Lung (tissue), 12 donors: ENCODE data around the gene ABCG8. TPM values are rescaled to one million over a fixed set of nuclear protein-coding genes. Genes with fewer than 3 reads are reported as not detected.

Experiments used
- ATAC-seq: fragments of 200-7000 bp; cut with Tn5 transposase; one replicate; pipeline ENCODE4 v1.9.1; 2020; ENCODE audit warnings: moderate number of reproducible peaks; ENCODE audit not compliant: insufficient read depth, low FRiP score
- DNase-seq, 3 donors: peaks; one replicate each; pipeline ENCODE4 v3.0.0-alpha.2; 2013 to 2017
- H3K27ac ChIP-seq, 2 donors: one replicate each; pipeline ENCODE4 v1.5.1; 2013; ENCODE audit warnings: mild to moderate bottlenecking in 2 of 2, moderate library complexity in 2 of 2, control low read depth in 1 of 2, inconsistent platforms in 1 of 2, low read depth in 1 of 2, low read length in 1 of 2
- H3K27me3 ChIP-seq, 3 donors: one replicate each; pipeline ENCODE4 v1.5.1; 2013; ENCODE audit warnings: low read length in 2 of 3; ENCODE audit not compliant: control insufficient read depth in 3 of 3, insufficient read depth in 3 of 3
- H3K36me3 ChIP-seq, 4 donors: one replicate each; pipeline ENCODE4 v1.5.1; 2013; ENCODE audit warnings: low read length in 4 of 4, mild to moderate bottlenecking in 1 of 4, moderate library complexity in 1 of 4; ENCODE audit not compliant: control insufficient read depth in 4 of 4, insufficient read depth in 4 of 4
- H3K4me1 ChIP-seq, 5 donors: one replicate each; pipeline ENCODE4 v1.5.1; 2013; ENCODE audit warnings: low read length in 5 of 5, mild to moderate bottlenecking in 2 of 5, moderate library complexity in 1 of 5; ENCODE audit not compliant: control insufficient read depth in 5 of 5, insufficient read depth in 5 of 5
- H3K4me3 ChIP-seq: one replicate; pipeline ENCODE4 v1.5.1; 2013; ENCODE audit warnings: mild to moderate bottlenecking, control low read depth, moderate library complexity
- H3K9ac ChIP-seq, 2 donors: one replicate each; pipeline ENCODE4 v1.5.1; 2013; ENCODE audit warnings: low read length in 2 of 2, control low read depth in 1 of 2; ENCODE audit not compliant: insufficient read depth in 1 of 2
- H3K9me3 ChIP-seq, 4 donors: one replicate each; pipeline ENCODE4 v1.5.1; 2013; ENCODE audit warnings: low read length in 3 of 4, mild to moderate bottlenecking in 1 of 4, moderate library complexity in 1 of 4; ENCODE audit not compliant: control insufficient read depth in 4 of 4, insufficient read depth in 3 of 4
- CTCF ChIP-seq: IDR thresholded peaks from 2 replicates; pipeline ENCODE4 v1.5.1; 2012; ENCODE audit warnings: mild to moderate bottlenecking; ENCODE audit errors: control extremely low read depth, extremely low read depth
- WGBS, 2 donors: extraction: QIAGEN DNeasy Blood & Tissue Kit; methylation state at CpG; one replicate each; pipeline ENCODE4 v1.1.7; 2013; 5-methylcytosine and 5-hydroxymethylcytosine counted together
- polyA plus RNA-seq, 2 donors: library from polyadenylated mRNA; stranded (reverse); fragments of 200-250 nt; gene quantifications; one replicate each; pipeline ENCODE4 v1.2.1, GENCODE V29; 2013
- total RNA-seq, 2 donors: library from RNA; depleted of rRNA in 1 of 2; stranded (reverse); fragments of >200 nt in 1 of 2; gene quantifications; one replicate each; pipeline ENCODE4 v1.2.1, GENCODE V29; 2014 to 2021
- donor health status: control.
- donor health status: control.
- donor health status: Bipolar disorder and iron deficiency.
- donor health status: healthy.
- donor health status: DM: yes; HTN: yes; CAD: no.

The ABCG8 gene
- total and polyA plus RNA-seq, 4 donors = 0.80 TPM; not detected in 3

GRCh38 chr2:43823751-43824150, 15.0 kb upstream of the ABCG8 start:
- Histone ChIP-seq H3K27me3 (no peaks in the 10 kb centered on the region), H3K36me3 (no peaks in the 10 kb centered on the region), H3K4me3 (no peak overlapping the region), H3K4me1 (no peaks in the 10 kb centered on the region), H3K27ac (no peak overlapping the region), H3K9ac (no peak overlapping the region), H3K9me3 (peaks cover 0 to 1% (median 0%) of the 10 kb centered on the region in 4 donors)
- no peak for ATAC-seq
- 90 to 92% methylated on average over 11 of the region's 11 CpGs for WGBS, 2 donors
- TF ChIP-seq CTCF = no peak
- DNase-seq = no peak

GRCh38 chr2:43824512-43824911, 14.3 kb upstream of the ABCG8 start:
- H3K27me3 ChIP-seq = peaks cover 0 to 2% (median 0%) of the 10 kb centered on the region in 3 donors
- H3K4me1 ChIP-seq = no peaks in the 10 kb centered on the region
- H3K4me3 ChIP-seq = no peak overlapping the region
- no peak overlapping the region for H3K27ac ChIP-seq
- WGBS, 2 donors = 91 to 94% methylated on average over 2 of the region's 2 CpGs
- H3K36me3 ChIP-seq = no peaks in the 10 kb centered on the region
- peaks cover 0 to 1% (median 0%) of the 10 kb centered on the region in 4 donors for H3K9me3 ChIP-seq
- ATAC-seq (no peak), DNase-seq (no peak)
- H3K9ac ChIP-seq = no peak overlapping the region
- TF ChIP-seq CTCF = no peak

GRCh38 chr2:43824951-43825493, 13.7 kb upstream of the ABCG8 start:
- Histone ChIP-seq H3K9ac (no peak overlapping the region), H3K27ac (no peak overlapping the region), H3K4me3 (no peak overlapping the region), H3K27me3 (peaks cover 0 to 6% (median 0%) of the 10 kb centered on the region in 3 donors), H3K9me3 (peaks cover 0 to 1% (median 0%) of the 10 kb centered on the region in 4 donors), H3K36me3 (no peaks in the 10 kb centered on the region), H3K4me1 (no peaks in the 10 kb centered on the region)
- no peak for DNase-seq
- no peak for TF ChIP-seq CTCF
- 89 to 94% methylated on average over 12 of the region's 12 CpGs for WGBS, 2 donors
- ATAC-seq = no peak

- Histone ChIP-seq H3K27me3 (peaks cover 0 to 10% (median 0%) of the 10 kb centered on the region in 3 donors), H3K36me3 (no peaks in the 10 kb centered on the region), H3K4me1 (no peaks in the 10 kb centered on the region), H3K27ac (no peak overlapping the region), H3K4me3 (no peak overlapping the region), H3K9me3 (peaks cover 0 to 1% (median 0%) of the 10 kb centered on the region in 4 donors), H3K9ac (no peak overlapping the region)
- ATAC-seq (no peak), DNase-seq (no peak)
- 68 to 79% methylated on average over 3 of the region's 3 CpGs for WGBS, 2 donors
- no peak for TF ChIP-seq CTCF
These were observed 12.9 kb upstream of the ABCG8 start for GRCh38 chr2:43825841-43826240.
